GM12878 (cell line): ENCODE data around the gene CUTC. TPM values are rescaled to one million over a fixed set of nuclear protein-coding genes. Genes with fewer than 3 reads are reported as not detected.

Experiments
- ATAC-seq: fragments of 200-7000 bp; cut with Tn5 transposase; 3 replicates; pipeline ENCODE4 v1.9.1; 2020; ENCODE audit warnings: mild to moderate bottlenecking, moderate library complexity
- BruUV-seq: library from RNA; stranded (reverse); fragments of 400-500 nt; replicated peaks from 2 replicates; lab custom pipeline; 2021; lab: Mats Ljungman, UMichigan
- CTCF ChIA-PET: fragments of 300-600 bp; sonication (Branson Sonifier 250); formaldehyde crosslinking; extraction: SDS; loops from one replicate; lab custom pipeline; 2021; ENCODE audit warnings: inconsistent platforms; lab: Yijun Ruan, JAX
- POLR2A ChIA-PET: fragments of 350-600 bp; formaldehyde crosslinking; extraction: SDS; loops from one replicate; lab custom pipeline; 2021; ENCODE audit warnings: inconsistent platforms; lab: Charles Lee
- RAD21 ChIA-PET: fragments of 300-600 bp; sonication (Branson Sonifier 250); formaldehyde crosslinking; loops from one replicate; lab custom pipeline; 2023; ENCODE audit warnings: antibody characterized with exemption; ENCODE audit not compliant: unreplicated experiment; lab: Charles Lee
- SMC1A ChIA-PET: fragments of 300-600 bp; sonication (Branson Sonifier 250); formaldehyde crosslinking; loops from one replicate; lab custom pipeline; 2023; ENCODE audit not compliant: unreplicated experiment, uncharacterized antibody; lab: Charles Lee
- DNase-seq: peaks from one replicate; pipeline ENCODE4 v3.0.0-alpha.2; 2011; ENCODE audit warnings: low read depth, low spot score
- FAIRE-seq: peaks from 3 replicates; lab custom pipeline; 2011; peaks lifted over from hg19 to GRCh38; lab: Jason Lieb, UNC
- H2AFZ ChIP-seq: 2 replicates; pipeline ENCODE4 v1.6.0; 2011; ENCODE audit warnings: low read depth, low read length, control low read depth; ENCODE audit not compliant: control insufficient read depth
- H3K27ac ChIP-seq: 2 replicates; pipeline ENCODE4 v1.5.1; 2011; ENCODE audit warnings: control low read depth; ENCODE audit not compliant: control insufficient read depth, insufficient read depth
- H3K27me3 ChIP-seq, 2 experiments: replicated peaks in 1 of 2; 2 replicates each; pipeline versions ENCODE4 v1.6.0 to v1.6.1; 2011; ENCODE audit warnings: low read length in 1 of 2; ENCODE audit not compliant: control insufficient read depth in 2 of 2, insufficient read depth in 2 of 2
- H3K36me3 ChIP-seq, 2 experiments: 2 replicates each; pipeline ENCODE4 v1.5.1; 2011; ENCODE audit warnings: low read length in 1 of 2; ENCODE audit not compliant: control insufficient read depth in 2 of 2, insufficient read depth in 2 of 2
- H3K4me1 ChIP-seq: 2 replicates; pipeline ENCODE4 v1.6.1; 2011; ENCODE audit warnings: mild to moderate bottlenecking, low read length, moderate library complexity, mixed read lengths; ENCODE audit not compliant: control insufficient read depth, insufficient read depth
- H3K4me2 ChIP-seq: 2 replicates; pipeline ENCODE4 v1.6.0; 2011; ENCODE audit warnings: control low read depth; ENCODE audit not compliant: control insufficient read depth, insufficient read depth
- H3K4me3 ChIP-seq: fragments of 200-600 bp; sonication (generic); 2 replicates; pipeline ENCODE4 v1.5.1; 2016
- H3K79me2 ChIP-seq: 2 replicates; pipeline ENCODE4 v1.6.0; 2011; ENCODE audit warnings: low read length; ENCODE audit not compliant: control insufficient read depth, insufficient read depth
- H3K9ac ChIP-seq: 2 replicates; pipeline ENCODE4 v1.8.0; 2011; ENCODE audit warnings: low read length, control low read depth, mixed read lengths; ENCODE audit not compliant: control insufficient read depth, insufficient read depth
- H3K9me3 ChIP-seq: replicated peaks from 3 replicates; pipeline ENCODE4 v1.5.1; 2011; ENCODE audit warnings: mild to moderate bottlenecking, low read length; ENCODE audit not compliant: control insufficient read depth, insufficient read depth
- H4K20me1 ChIP-seq: 2 replicates; pipeline ENCODE4 v1.6.0; 2011; ENCODE audit not compliant: control insufficient read depth, insufficient read depth
- EGR1 ChIP-seq, 2 experiments: IDR thresholded peaks; 1 replicate in 1 of 2; 2 replicates in 1 of 2; pipeline ENCODE4 v1.6.1; 2011 to 2012; ENCODE audit warnings: low read depth in 2 of 2, low read length in 2 of 2, borderline replicate concordance in 1 of 2, mild to moderate bottlenecking in 1 of 2, moderate library complexity in 1 of 2
- JUND ChIP-seq: IDR thresholded peaks from 2 replicates; pipeline ENCODE4 v1.6.1; 2012; ENCODE audit warnings: low read depth, mild to moderate bottlenecking, low read length, improper control_type of control experiment, moderate library complexity
- SMAD5 ChIP-seq: IDR thresholded peaks from 2 replicates; pipeline ENCODE4 v1.6.1; 2016; ENCODE audit warnings: antibody characterized with exemption, low read depth
- SUPT20H ChIP-seq: IDR thresholded peaks from 2 replicates; pipeline ENCODE4 v1.6.1; 2011; ENCODE audit warnings: low read depth, mild to moderate bottlenecking, low read length, moderate library complexity, borderline replicate concordance; ENCODE audit not compliant: control insufficient read depth
- WGBS: methylation state at CpG from one replicate; pipeline ENCODE4 v1.1.6; 2016; ENCODE audit warnings: low lambda C conversion rate; ENCODE audit not compliant: insufficient replicate concordance, insufficient coverage; ENCODE audit errors: missing lambda C conversion rate; 5-methylcytosine and 5-hydroxymethylcytosine counted together
- in situ Hi-C: fragments of 300-500 bp; cut with MboI; formaldehyde crosslinking; loops from 9 replicates; pipeline ENCODE4 v1.14.3; 2018; ENCODE audit warnings: mixed read lengths
- intact Hi-C: fragments of 100-400 bp; cut with micrococcal nuclease; formaldehyde crosslinking; loops from one replicate; pipeline ENCODE4 v1.14.2; 2022; ENCODE audit not compliant: unreplicated experiment
- polyA plus RNA-seq, 11 experiments: library from polyadenylated mRNA; depleted of rRNA in 4 of 11; unstranded in 6 of 11; stranded (reverse) in 5 of 11; fragments of >200 nt; fragmentation: Nextera tagmentation in 4 of 11; fragmentation: Illumina TruSeq in 1 of 11; extraction: Ambion mirVana in 4 of 11; extraction: Trizol in 1 of 11; gene quantifications; 1 replicate in 1 of 11; 2 replicates in 10 of 11; pipeline versions ENCODE4 v1.2.1 to v1.2.3, GENCODE V29; 2011 to 2016; ENCODE audit warnings: inconsistent platforms in 2 of 11, missing spikeins in 2 of 11, low read depth in 1 of 11
- total RNA-seq, 4 experiments: library from RNA; depleted of rRNA in 3 of 4; stranded (reverse); fragments of >200 nt in 3 of 4; fragmentation: Illumina TruSeq in 1 of 4; extraction: Trizol in 1 of 4; gene quantifications; 2 replicates each; pipeline versions ENCODE4 v1.2.1 to v1.2.3, GENCODE V29; 2013 to 2021
- TF ChIP-seq, protein P1 (sequence below): IDR thresholded peaks from 2 replicates; pipeline ENCODE4 v1.6.1; 2012; ENCODE audit warnings: improper control_type of control experiment, low read depth, low read length; ENCODE audit not compliant: insufficient replicate concordance
- TF ChIP-seq, protein P2 (sequence below): fragments of 450-650 bp; IDR thresholded peaks from 2 replicates; pipeline ENCODE4 v1.6.1; 2016; ENCODE audit warnings: mild to moderate bottlenecking
- TF ChIP-seq, protein P3 (sequence below): fragments of 450-650 bp; formaldehyde crosslinking; IDR thresholded peaks from 2 replicates; pipeline ENCODE4 v1.4.0; 2022; ENCODE audit warnings: mild to moderate bottlenecking, moderate library complexity

CUTC gene
- total and polyA plus RNA-seq, 10 of the 15 experiments (the other 5 are each of a cell fraction or from before 2014, with no cell fraction given) = 23.8 to 71.7 (median 40.8) TPM

DNA sequence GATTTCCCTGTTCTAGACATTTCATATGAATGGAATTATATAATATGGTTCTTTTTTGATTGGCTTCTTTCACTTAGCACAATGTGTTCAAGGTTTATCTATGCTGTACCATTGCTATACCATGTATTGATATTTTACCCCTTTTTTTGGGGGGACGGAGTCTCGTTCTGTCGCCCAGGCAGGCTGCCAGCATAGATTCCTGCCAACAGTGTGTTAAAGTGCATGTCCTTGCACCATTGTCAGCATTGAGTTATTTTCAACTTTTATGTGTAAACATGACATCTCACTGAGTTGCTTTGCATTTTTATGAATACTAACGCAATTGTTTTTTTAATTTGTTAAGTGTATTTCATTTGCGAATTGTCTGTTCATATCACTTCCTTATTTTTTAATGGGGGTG lies 55.3 kb downstream of the CUTC start:
- no peak overlapping the region for H3K4me2 ChIP-seq
- ChIA-PET RAD21 (no interaction called here), SMC1A (interaction anchor here (1.1 kb wide), 1 partner anchor 10 kb away, joined by 3 read pairs; no protein-coding TSS in a partner anchor), CTCF (no interaction called here), POLR2A (no interaction called here)
- FAIRE-seq (no peak), DNase-seq (no peak), ATAC-seq (no peak)
- H3K4me3 ChIP-seq = no peak overlapping the region
- no peaks in the 10 kb centered on the region for H3K4me1 ChIP-seq
- 89% methylated on average over 5 of the region's 5 CpGs for WGBS
- BruUV-seq = no TSS peak
- no peak overlapping the region for H3K9ac ChIP-seq
- intact Hi-C loops = no loop called here
- H2AFZ ChIP-seq = no peak overlapping the region
- H4K20me1 ChIP-seq = no peaks in the 10 kb centered on the region
- H3K27me3 ChIP-seq = no peaks in the 10 kb centered on the region
- H3K9me3 ChIP-seq = no peaks in the 10 kb centered on the region
- no peaks in the 10 kb centered on the region for H3K79me2 ChIP-seq
- in situ Hi-C loops = no loop called here
- no peak for TF ChIP-seq JUND
- TF ChIP-seq, protein P1, sequence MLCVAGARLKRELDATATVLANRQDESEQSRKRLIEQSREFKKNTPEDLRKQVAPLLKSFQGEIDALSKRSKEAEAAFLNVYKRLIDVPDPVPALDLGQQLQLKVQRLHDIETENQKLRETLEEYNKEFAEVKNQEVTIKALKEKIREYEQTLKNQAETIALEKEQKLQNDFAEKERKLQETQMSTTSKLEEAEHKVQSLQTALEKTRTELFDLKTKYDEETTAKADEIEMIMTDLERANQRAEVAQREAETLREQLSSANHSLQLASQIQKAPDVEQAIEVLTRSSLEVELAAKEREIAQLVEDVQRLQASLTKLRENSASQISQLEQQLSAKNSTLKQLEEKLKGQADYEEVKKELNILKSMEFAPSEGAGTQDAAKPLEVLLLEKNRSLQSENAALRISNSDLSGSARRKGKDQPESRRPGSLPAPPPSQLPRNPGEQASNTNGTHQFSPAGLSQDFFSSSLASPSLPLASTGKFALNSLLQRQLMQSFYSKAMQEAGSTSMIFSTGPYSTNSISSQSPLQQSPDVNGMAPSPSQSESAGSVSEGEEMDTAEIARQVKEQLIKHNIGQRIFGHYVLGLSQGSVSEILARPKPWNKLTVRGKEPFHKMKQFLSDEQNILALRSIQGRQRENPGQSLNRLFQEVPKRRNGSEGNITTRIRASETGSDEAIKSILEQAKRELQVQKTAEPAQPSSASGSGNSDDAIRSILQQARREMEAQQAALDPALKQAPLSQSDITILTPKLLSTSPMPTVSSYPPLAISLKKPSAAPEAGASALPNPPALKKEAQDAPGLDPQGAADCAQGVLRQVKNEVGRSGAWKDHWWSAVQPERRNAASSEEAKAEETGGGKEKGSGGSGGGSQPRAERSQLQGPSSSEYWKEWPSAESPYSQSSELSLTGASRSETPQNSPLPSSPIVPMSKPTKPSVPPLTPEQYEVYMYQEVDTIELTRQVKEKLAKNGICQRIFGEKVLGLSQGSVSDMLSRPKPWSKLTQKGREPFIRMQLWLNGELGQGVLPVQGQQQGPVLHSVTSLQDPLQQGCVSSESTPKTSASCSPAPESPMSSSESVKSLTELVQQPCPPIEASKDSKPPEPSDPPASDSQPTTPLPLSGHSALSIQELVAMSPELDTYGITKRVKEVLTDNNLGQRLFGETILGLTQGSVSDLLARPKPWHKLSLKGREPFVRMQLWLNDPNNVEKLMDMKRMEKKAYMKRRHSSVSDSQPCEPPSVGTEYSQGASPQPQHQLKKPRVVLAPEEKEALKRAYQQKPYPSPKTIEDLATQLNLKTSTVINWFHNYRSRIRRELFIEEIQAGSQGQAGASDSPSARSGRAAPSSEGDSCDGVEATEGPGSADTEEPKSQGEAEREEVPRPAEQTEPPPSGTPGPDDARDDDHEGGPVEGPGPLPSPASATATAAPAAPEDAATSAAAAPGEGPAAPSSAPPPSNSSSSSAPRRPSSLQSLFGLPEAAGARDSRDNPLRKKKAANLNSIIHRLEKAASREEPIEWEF = no peak
- TF ChIP-seq, protein P2, sequence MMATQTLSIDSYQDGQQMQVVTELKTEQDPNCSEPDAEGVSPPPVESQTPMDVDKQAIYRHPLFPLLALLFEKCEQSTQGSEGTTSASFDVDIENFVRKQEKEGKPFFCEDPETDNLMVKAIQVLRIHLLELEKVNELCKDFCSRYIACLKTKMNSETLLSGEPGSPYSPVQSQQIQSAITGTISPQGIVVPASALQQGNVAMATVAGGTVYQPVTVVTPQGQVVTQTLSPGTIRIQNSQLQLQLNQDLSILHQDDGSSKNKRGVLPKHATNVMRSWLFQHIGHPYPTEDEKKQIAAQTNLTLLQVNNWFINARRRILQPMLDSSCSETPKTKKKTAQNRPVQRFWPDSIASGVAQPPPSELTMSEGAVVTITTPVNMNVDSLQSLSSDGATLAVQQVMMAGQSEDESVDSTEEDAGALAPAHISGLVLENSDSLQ = no peak
- no peak for TF ChIP-seq EGR1 (IDR thresholded peaks at IDR 0.05; ENCODE audit: borderline replicate concordance in 1 of 2, low read depth in 2 of 2, low read length in 2 of 2)
- no peak for TF ChIP-seq SUPT20H
- TF ChIP-seq SMAD5 = no peak
- TF ChIP-seq, protein P3, sequence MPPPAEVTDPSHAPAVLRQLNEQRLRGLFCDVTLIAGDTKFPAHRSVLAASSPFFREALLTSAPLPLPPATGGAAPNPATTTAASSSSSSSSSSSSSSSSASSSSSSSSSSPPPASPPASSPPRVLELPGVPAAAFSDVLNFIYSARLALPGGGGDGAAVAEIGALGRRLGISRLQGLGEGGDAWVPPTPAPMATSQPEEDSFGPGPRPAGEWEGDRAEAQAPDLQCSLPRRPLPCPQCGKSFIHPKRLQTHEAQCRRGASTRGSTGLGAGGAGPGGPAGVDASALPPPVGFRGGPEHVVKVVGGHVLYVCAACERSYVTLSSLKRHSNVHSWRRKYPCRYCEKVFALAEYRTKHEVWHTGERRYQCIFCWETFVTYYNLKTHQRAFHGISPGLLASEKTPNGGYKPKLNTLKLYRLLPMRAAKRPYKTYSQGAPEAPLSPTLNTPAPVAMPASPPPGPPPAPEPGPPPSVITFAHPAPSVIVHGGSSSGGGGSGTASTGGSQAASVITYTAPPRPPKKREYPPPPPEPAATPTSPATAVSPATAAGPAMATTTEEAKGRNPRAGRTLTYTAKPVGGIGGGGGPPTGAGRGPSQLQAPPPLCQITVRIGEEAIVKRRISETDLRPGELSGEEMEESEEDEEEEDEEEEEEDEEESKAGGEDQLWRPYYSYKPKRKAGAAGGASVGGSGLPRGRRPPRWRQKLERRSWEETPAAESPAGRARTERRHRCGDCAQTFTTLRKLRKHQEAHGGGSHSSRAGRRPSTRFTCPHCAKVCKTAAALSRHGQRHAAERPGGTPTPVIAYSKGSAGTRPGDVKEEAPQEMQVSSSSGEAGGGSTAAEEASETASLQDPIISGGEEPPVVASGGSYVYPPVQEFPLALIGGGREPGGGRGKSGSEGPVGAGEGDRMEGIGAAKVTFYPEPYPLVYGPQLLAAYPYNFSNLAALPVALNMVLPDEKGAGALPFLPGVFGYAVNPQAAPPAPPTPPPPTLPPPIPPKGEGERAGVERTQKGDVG (CRISPR knock-in tag) = no peak
- no peaks in the 10 kb centered on the region for H3K36me3 ChIP-seq
- no peak overlapping the region for H3K27ac ChIP-seq
